GM19372 (cell line): ENCODE data around the gene CFI.

Experiments
- ATAC-seq: cut with Tn5 transposase; IDR thresholded peaks from one replicate; pipeline ENCODE4 v1.9.1; 2021; ENCODE audit warnings: mild to moderate bottlenecking, low read depth, moderate library complexity; ENCODE audit not compliant: unreplicated experiment

CFI gene

GRCh38 chr4:109699553-109700225, 102.1 kb downstream of the CFI start:
- ATAC-seq, result no peak

- ATAC-seq, result no peak
Measured at GRCh38 chr4:109698656-109699055, 103.1 kb downstream of the CFI start.

- no peak for ATAC-seq
Measured at GRCh38 chr4:109691411-109691920, 110.3 kb downstream of the CFI start.
